Neuronal stem cell (in vitro differentiated cells): Measurements from ENCODE around the gene EFNA1.

Source experiments
- DNase-seq: peaks from one replicate; pipeline ENCODE4 v3.0.0-alpha.2; 2013; ENCODE audit warnings: low spot score
- H2AFZ ChIP-seq: one replicate; pipeline ENCODE4 v1.6.1; 2013; ENCODE audit warnings: mild to moderate bottlenecking, low read length, inconsistent platforms
- H2AK5ac ChIP-seq: 2 replicates; pipeline ENCODE4 v1.6.1; 2013; ENCODE audit warnings: low read depth, mild to moderate bottlenecking, inconsistent platforms, low read length, moderate library complexity, mixed read lengths
- H2BK120ac ChIP-seq: 2 replicates; pipeline ENCODE4 v1.6.1; 2013; ENCODE audit warnings: low read depth, mild to moderate bottlenecking, inconsistent platforms, low read length, moderate library complexity, mixed read lengths
- H2BK12ac ChIP-seq: one replicate; pipeline ENCODE4 v1.6.1; 2013; ENCODE audit warnings: low read length, inconsistent platforms
- H2BK15ac ChIP-seq: 2 replicates; pipeline ENCODE4 v1.6.1; 2013; ENCODE audit warnings: mild to moderate bottlenecking, low read length, inconsistent platforms, mixed read lengths
- H2BK5ac ChIP-seq: one replicate; pipeline ENCODE4 v1.6.1; 2013; ENCODE audit warnings: inconsistent platforms, mild to moderate bottlenecking, low read length, moderate library complexity
- H3K14ac ChIP-seq: one replicate; pipeline ENCODE4 v1.6.1; 2013; ENCODE audit warnings: low read length, inconsistent platforms
- H3K18ac ChIP-seq: 2 replicates; pipeline ENCODE4 v1.6.1; 2013; ENCODE audit warnings: low read length, inconsistent platforms
- H3K23ac ChIP-seq: 2 replicates; pipeline ENCODE4 v1.6.1; 2013; ENCODE audit warnings: low read depth, mild to moderate bottlenecking, mixed read lengths, low read length, inconsistent platforms; ENCODE audit not compliant: poor library complexity
- H3K27ac ChIP-seq: replicated peaks from 3 replicates; pipeline ENCODE4 v1.5.1; 2013; ENCODE audit warnings: low read length, inconsistent platforms
- H3K27me3 ChIP-seq, 3 experiments: 2 replicates each; pipeline ENCODE4 v1.6.1; 2013; ENCODE audit warnings: low read length in 3 of 3, mild to moderate bottlenecking in 2 of 3, inconsistent platforms in 1 of 3, low read depth in 1 of 3, mixed read lengths in 1 of 3, moderate library complexity in 1 of 3; ENCODE audit not compliant: control insufficient read depth in 3 of 3, insufficient read depth in 3 of 3
- H3K36me3 ChIP-seq, 2 donors: replicated peaks in 1 of 2; 2 replicates each; pipeline ENCODE4 v1.6.1; 2013; ENCODE audit warnings: low read length in 2 of 2; ENCODE audit not compliant: control insufficient read depth in 2 of 2, insufficient read depth in 2 of 2
- H3K4ac ChIP-seq: 2 replicates; pipeline ENCODE4 v1.6.1; 2013; ENCODE audit warnings: inconsistent platforms, mild to moderate bottlenecking, low read length, moderate library complexity
- H3K4me1 ChIP-seq, 2 donors: 1 replicate in 1 of 2; 2 replicates in 1 of 2; pipeline ENCODE4 v1.6.1; 2013; ENCODE audit warnings: low read length in 2 of 2, low read depth in 1 of 2; ENCODE audit not compliant: control insufficient read depth in 2 of 2, insufficient read depth in 1 of 2
- H3K4me2 ChIP-seq: one replicate; pipeline ENCODE4 v1.6.1; 2013; ENCODE audit warnings: mild to moderate bottlenecking, low read length, inconsistent platforms; ENCODE audit not compliant: insufficient read depth, poor library complexity, severe bottlenecking
- H3K4me3 ChIP-seq, 2 donors: 2 replicates each; pipeline ENCODE4 v1.5.1; 2013; ENCODE audit warnings: low read length in 2 of 2, mild to moderate bottlenecking in 2 of 2, inconsistent platforms in 1 of 2, moderate library complexity in 1 of 2
- H3K79me1 ChIP-seq: one replicate; pipeline ENCODE4 v1.6.1; 2013; ENCODE audit warnings: low read depth, mild to moderate bottlenecking, inconsistent platforms, low read length, moderate library complexity
- H3K9ac ChIP-seq: one replicate; pipeline ENCODE4 v1.6.1; 2013; ENCODE audit warnings: mild to moderate bottlenecking, low read depth, low read length, inconsistent platforms; ENCODE audit not compliant: poor library complexity
- H3K9me3 ChIP-seq, 2 donors: replicated peaks in 1 of 2; 2 replicates each; pipeline versions ENCODE3 to v1.6.1; 2013; ENCODE audit warnings: low read length in 2 of 2, mild to moderate bottlenecking in 2 of 2, inconsistent platforms in 1 of 2, low read depth in 1 of 2, mixed read lengths in 1 of 2, moderate library complexity in 1 of 2; ENCODE audit not compliant: control insufficient read depth in 2 of 2, insufficient read depth in 1 of 2
- H4K8ac ChIP-seq: one replicate; pipeline ENCODE4 v1.6.1; 2013; ENCODE audit warnings: low read depth, mild to moderate bottlenecking, inconsistent platforms, low read length, moderate library complexity
- H4K91ac ChIP-seq: one replicate; pipeline ENCODE4 v1.6.1; 2013; ENCODE audit warnings: low read length, low read depth, mild to moderate bottlenecking, inconsistent platforms; ENCODE audit not compliant: poor library complexity
- WGBS, 2 donors: extraction: QIAGEN DNeasy Blood & Tissue Kit; methylation state at CpG; one replicate each; pipeline ENCODE4 v1.1.7; 2013; ENCODE audit warnings: missing lambda C conversion rate in 2 of 2, mixed read lengths in 1 of 2; ENCODE audit not compliant: insufficient read length in 2 of 2, insufficient replicate concordance in 1 of 2; ENCODE audit errors: extremely low coverage in 2 of 2; 5-methylcytosine and 5-hydroxymethylcytosine counted together

Gene EFNA1

DNA sequence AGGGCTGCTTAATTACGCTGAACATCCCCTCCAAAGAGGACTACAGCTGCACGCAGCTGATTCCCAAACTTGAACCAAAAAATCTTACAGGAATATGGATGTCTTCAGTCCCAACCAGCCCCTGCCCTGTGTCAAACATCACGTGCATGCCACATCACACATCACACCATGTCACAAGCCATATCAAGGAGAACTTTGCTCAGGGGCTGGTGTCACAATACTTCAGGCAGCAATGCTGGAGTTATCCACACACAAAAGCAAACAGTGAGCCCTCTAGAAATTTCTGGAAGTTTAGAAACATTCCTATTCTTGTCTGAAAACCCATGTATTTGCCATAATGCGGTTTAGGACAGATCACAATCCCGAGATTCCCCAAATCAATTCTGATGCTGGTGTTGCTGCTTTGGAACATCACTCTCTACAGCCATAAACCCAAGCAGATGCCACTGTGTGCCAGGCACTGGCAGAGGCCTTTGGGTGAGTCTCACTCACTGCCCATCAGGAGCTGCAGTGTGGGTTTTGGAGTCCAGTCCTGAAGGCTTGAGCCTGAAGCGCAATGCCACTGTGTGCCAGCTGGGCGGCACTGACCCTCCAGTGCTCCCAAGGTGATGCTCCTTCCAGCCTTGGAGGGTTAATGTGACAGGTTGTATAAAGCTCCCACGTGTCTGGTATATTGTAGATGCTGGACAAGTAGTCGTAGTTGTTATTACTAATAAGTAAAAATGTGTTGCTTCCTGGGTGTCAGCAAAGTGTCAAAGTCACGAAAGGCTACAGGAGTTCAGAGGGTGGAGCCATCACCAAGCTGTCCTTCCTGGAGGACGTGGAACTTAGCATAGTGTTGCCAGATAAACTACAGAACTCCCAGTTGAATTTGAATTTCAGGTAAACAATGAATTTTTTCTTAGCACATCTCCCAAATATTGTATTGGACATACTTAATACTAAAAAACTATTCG lies 20.1 kb upstream of the EFNA1 start:
- H3K27ac ChIP-seq = no peak overlapping the region
- no CpG with 5 or more reads among the region's 12 CpGs for WGBS, 2 donors
- no peak overlapping the region for H2BK12ac ChIP-seq
- no peak overlapping the region for H3K23ac ChIP-seq
- DNase-seq = no peak
- H4K91ac ChIP-seq = no peak overlapping the region
- H4K8ac ChIP-seq = no peak overlapping the region
- H3K4ac ChIP-seq = no peak overlapping the region
- H3K4me3 ChIP-seq = no peak overlapping the region
- H2AFZ ChIP-seq = no peak overlapping the region
- no peak overlapping the region for H3K18ac ChIP-seq
- no peak overlapping the region for H3K14ac ChIP-seq
- H3K9ac ChIP-seq = no peak overlapping the region
- no peaks in the 10 kb centered on the region for H3K79me1 ChIP-seq
- H3K4me1 ChIP-seq = peaks cover 0 to 2% of the 10 kb centered on the region in 2 donors
- H3K36me3 ChIP-seq = no peaks in the 10 kb centered on the region
- H3K4me2 ChIP-seq = no peak overlapping the region
- H2BK5ac ChIP-seq = no peak overlapping the region
- peak overlapping the region; percentile 43 for H2BK15ac ChIP-seq
- H3K9me3 ChIP-seq = no peaks in the 10 kb centered on the region
- H2BK120ac ChIP-seq = no peak overlapping the region
- no peak overlapping the region for H2AK5ac ChIP-seq
- H3K27me3 ChIP-seq = peaks cover 0 to 47% (median 0%) of the 10 kb centered on the region in 3 experiments

DNA sequence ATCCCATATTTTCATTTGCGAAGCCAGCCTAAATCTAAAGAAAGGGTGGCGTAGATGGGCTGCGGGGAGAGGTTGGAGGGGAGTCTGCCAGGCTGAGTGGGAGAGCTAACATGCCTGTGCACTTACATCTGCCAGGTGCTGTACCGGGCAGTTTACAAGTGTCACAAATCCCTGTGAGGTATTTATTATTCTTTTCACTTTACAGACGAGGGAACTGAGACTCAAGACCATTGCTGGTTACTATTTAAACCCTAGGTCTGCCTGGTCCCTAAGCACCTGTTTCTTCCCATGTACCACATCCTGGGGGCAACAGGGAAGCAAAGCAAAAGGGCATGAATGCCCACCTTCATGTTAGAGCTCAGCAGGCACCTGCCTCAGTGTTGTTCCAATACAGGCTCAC lies 19.4 kb upstream of the EFNA1 start:
- H3K9ac ChIP-seq = no peak overlapping the region
- H3K4me3 ChIP-seq = no peak overlapping the region
- H3K36me3 ChIP-seq = no peaks in the 10 kb centered on the region

DNA sequence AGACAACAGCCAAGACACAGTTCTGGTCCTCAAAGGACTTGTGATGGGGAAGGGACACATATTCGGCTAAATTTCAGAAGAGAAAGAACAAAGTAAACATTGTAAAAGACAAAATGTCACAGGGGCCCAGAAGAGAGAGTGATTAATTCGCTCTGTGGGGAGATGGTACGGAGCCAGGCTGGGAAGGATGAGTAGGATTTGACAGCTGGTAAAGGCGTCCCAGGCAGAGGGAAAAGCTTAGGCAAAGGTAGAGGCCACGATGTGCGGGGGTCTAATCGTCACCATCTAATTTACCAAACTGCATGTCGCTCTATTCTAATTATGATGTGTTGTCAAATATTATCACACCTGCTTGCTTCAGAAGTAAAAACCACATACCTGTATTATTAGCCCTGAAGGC lies 17.3 kb upstream of the EFNA1 start:
- Histone ChIP-seq H3K79me1 (no peaks in the 10 kb centered on the region), H2BK120ac (no peak overlapping the region), H3K4me2 (no peak overlapping the region), H3K18ac (no peak overlapping the region), H3K4ac (no peak overlapping the region), H2AK5ac (no peak overlapping the region), H3K36me3 (no peaks in the 10 kb centered on the region), H3K9ac (no peak overlapping the region), H2AFZ (no peak overlapping the region), H3K27me3 (peaks cover 0 to 42% (median 2%) of the 10 kb centered on the region in 3 experiments), H2BK5ac (no peak overlapping the region), H2BK12ac (no peak overlapping the region), H2BK15ac (no peak overlapping the region), H3K9me3 (no peaks in the 10 kb centered on the region), H4K8ac (no peak overlapping the region), H4K91ac (no peak overlapping the region), H3K4me1 (peaks cover 0 to 2% of the 10 kb centered on the region in 2 donors), H3K27ac (no peak overlapping the region), H3K4me3 (no peak overlapping the region), H3K14ac (no peak overlapping the region), H3K23ac (no peak overlapping the region)
- DNase-seq = no peak
- WGBS, 2 donors = no CpG with 5 or more reads among the region's 8 CpGs

More for the DNA sequence above, 19.4 kb upstream of the EFNA1 start:
- no peak overlapping the region for H2BK12ac ChIP-seq
- H2BK120ac ChIP-seq = no peak overlapping the region
- no peak overlapping the region for H3K27ac ChIP-seq
- H3K23ac ChIP-seq = no peak overlapping the region
- no peak overlapping the region for H4K8ac ChIP-seq
- no peak overlapping the region for H2AK5ac ChIP-seq
- H3K79me1 ChIP-seq = no peaks in the 10 kb centered on the region
- H3K4me1 ChIP-seq = peaks cover 0 to 2% of the 10 kb centered on the region in 2 donors
- no peak overlapping the region for H2BK5ac ChIP-seq
- no peak for DNase-seq
- H2BK15ac ChIP-seq = no peak overlapping the region
- no peak overlapping the region for H3K4ac ChIP-seq
- no CpG with 5 or more reads among the region's 5 CpGs for WGBS, 2 donors
- H3K14ac ChIP-seq = no peak overlapping the region
- H3K4me2 ChIP-seq = no peak overlapping the region
- H3K18ac ChIP-seq = no peak overlapping the region
- no peak overlapping the region for H2AFZ ChIP-seq
- no peak overlapping the region for H4K91ac ChIP-seq
- H3K9me3 ChIP-seq = no peaks in the 10 kb centered on the region
- peaks cover 0 to 46% (median 0%) of the 10 kb centered on the region in 3 experiments for H3K27me3 ChIP-seq

DNA sequence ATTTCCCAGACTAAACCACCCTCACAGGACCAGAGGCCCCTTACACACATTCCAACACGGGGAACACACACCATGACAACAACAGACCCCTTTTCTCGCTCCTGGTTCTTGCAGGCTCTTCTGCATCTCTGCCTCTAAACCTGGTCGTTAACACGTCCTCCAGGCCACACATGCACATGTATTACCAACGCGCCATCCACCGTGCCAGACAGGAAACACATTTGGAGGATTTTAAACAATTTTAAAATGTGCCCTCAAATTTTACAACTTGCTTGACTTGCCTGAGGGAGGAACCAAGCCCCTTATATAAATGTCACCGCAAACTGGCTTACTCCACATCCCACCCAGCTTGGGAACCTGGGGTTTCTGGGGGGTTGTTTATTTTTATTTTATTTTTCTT lies 16.9 kb upstream of the EFNA1 start:
- Histone ChIP-seq H3K36me3 (no peaks in the 10 kb centered on the region), H3K9me3 (no peaks in the 10 kb centered on the region), H3K23ac (no peak overlapping the region), H3K4me3 (no peak overlapping the region), H4K91ac (no peak overlapping the region), H2BK12ac (no peak overlapping the region), H3K27me3 (peaks cover 0 to 42% (median 2%) of the 10 kb centered on the region in 3 experiments), H2AK5ac (no peak overlapping the region), H3K14ac (no peak overlapping the region), H3K4me2 (no peak overlapping the region), H2BK5ac (no peak overlapping the region), H3K79me1 (no peaks in the 10 kb centered on the region), H4K8ac (no peak overlapping the region), H2BK15ac (no peak overlapping the region), H3K27ac (no peak overlapping the region), H2BK120ac (no peak overlapping the region), H3K4me1 (peaks cover 0 to 2% of the 10 kb centered on the region in 2 donors), H3K18ac (no peak overlapping the region), H2AFZ (no peak overlapping the region), H3K9ac (no peak overlapping the region), H3K4ac (no peak overlapping the region)
- WGBS, 2 donors = no CpG with 5 or more reads among the region's 8 CpGs
- no peak for DNase-seq
